Spleen (tissue), 7 donors: Measurements from ENCODE around the gene MYLK.

Source experiments
- POLR2A ChIP-seq, 3 donors: fragments of 450-650 bp; IDR thresholded peaks; one replicate each; pipeline ENCODE4 v1.5.1; 2017; ENCODE audit warnings: antibody characterized with exemption in 3 of 3, mild to moderate bottlenecking in 1 of 3
- TF ChIP-seq, protein P1 (sequence below), 11 experiments: fragments of 200-600 bp in 7 of 11; fragments of 450-650 bp in 4 of 11; sonication (generic) in 4 of 11; IDR thresholded peaks in 8 of 11; conservative IDR thresholded peaks in 3 of 11; 1 replicate in 7 of 11; 2 replicates in 4 of 11; pipeline versions ENCODE4 v1.4.0 to v1.8.0; 2016 to 2021; ENCODE audit warnings: antibody characterized with exemption in 11 of 11, inconsistent platforms in 4 of 11, mild to moderate bottlenecking in 1 of 11
- donor health status: DM: no; HTN: no; CAD: no; lungs with moderate emphysema.
- donor health status: DM: no; HTN: no; CAD: no.
- donor health status: DM: no; HTN: no; CAD: no.

DNA sequence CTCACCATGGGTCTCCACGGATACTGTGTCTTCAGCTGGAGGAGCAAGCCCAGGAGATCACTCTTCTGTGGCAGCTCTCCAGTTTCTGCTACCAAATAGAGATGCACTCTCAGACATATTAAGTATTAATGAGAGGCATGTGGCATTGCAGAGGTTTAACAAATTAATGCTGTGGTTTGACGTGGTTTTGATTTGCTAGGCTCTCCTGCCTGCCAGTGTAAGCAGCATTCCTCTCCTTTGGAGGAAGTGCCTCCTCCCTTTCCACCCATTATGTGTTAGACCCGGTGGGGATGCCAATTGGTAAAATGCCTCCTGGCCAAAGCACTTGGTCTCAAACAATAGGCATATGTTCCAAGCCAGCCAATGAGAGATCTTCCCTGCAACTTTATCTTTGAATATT lies 124.8 kb downstream of the MYLK start:
- no peak for TF ChIP-seq POLR2A (IDR thresholded peaks at IDR 0.05)
- TF ChIP-seq, protein P1, sequence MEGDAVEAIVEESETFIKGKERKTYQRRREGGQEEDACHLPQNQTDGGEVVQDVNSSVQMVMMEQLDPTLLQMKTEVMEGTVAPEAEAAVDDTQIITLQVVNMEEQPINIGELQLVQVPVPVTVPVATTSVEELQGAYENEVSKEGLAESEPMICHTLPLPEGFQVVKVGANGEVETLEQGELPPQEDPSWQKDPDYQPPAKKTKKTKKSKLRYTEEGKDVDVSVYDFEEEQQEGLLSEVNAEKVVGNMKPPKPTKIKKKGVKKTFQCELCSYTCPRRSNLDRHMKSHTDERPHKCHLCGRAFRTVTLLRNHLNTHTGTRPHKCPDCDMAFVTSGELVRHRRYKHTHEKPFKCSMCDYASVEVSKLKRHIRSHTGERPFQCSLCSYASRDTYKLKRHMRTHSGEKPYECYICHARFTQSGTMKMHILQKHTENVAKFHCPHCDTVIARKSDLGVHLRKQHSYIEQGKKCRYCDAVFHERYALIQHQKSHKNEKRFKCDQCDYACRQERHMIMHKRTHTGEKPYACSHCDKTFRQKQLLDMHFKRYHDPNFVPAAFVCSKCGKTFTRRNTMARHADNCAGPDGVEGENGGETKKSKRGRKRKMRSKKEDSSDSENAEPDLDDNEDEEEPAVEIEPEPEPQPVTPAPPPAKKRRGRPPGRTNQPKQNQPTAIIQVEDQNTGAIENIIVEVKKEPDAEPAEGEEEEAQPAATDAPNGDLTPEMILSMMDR (IDR thresholded peaks at IDR 0.05 in 8 of 11, conservative IDR thresholded peaks at IDR 0.05 in 3 of 11): no peak
